GM18868 (cell line): ENCODE results near the gene IFIT3.
"Not testable (repeated sequence)": the region's sequence is repeated elsewhere in the genome, so short reads cannot be mapped to it uniquely, and the experiment has no call there.

ENCODE experiments used
- ATAC-seq: cut with Tn5 transposase; IDR thresholded peaks from one replicate; pipeline ENCODE4 v1.9.1; 2021; ENCODE audit warnings: mild to moderate bottlenecking, moderate library complexity; ENCODE audit not compliant: unreplicated experiment

Gene IFIT3, protein sequence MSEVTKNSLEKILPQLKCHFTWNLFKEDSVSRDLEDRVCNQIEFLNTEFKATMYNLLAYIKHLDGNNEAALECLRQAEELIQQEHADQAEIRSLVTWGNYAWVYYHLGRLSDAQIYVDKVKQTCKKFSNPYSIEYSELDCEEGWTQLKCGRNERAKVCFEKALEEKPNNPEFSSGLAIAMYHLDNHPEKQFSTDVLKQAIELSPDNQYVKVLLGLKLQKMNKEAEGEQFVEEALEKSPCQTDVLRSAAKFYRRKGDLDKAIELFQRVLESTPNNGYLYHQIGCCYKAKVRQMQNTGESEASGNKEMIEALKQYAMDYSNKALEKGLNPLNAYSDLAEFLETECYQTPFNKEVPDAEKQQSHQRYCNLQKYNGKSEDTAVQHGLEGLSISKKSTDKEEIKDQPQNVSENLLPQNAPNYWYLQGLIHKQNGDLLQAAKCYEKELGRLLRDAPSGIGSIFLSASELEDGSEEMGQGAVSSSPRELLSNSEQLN

DNA sequence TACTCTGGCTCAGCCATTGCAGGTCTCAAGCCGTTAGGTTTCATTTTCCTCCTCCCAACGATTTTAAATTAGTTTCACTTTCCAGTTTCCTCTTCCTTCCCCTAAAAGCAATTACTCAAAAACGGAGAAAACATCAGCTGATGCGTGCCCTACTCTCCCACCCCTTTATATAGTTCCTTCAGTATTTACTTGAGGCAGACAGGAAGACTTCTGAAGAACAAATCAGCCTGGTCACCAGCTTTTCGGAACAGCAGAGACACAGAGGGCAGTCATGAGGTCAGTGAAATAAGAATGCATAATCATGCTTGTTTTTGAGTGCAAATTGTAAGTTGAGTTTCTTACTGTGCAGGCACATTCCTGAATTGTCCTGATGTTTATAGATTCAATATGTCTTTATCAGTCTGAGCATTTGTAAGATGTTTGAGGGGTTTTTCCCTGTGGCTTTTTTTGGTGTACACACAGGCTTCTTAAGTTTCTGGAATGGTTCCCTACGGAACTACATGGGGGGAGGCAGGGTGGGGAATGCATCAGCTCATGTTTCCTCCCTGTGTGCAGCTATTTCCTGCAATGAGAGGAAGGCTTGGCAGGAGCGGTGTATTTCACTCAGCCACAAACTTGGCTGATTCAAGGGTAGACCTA lies at the start of gene IFIT3:
IFIT3 (plus strand) TSS at position 195 of the 639 bp plus-strand sequence; CDS start at position 272, 77 bp downstream.
- no peak for ATAC-seq

DNA sequence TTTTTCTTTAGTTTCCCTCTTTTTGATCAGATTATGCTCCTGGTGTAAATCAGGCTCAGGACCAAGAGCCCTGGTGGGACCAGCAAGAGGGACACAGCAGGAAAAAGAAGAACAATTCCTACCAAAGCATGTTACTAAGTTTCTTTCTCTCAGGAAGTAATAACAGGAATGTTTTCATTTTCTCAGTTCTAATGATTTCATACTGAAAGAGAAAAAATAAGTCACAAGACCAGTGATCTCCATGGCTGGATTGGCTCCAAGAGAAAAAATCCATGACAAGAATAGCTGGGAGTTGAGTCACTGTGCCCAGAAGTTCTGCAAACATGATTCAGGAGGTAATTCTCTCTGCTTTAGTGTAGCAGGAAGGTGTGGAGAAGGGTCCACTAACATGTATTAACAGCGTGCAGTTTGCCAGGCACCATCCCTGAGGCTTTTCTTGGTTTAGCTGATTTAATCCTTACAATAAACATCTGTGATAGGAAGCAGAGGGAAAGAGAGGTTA lies 49.7 kb upstream of the IFIT3 start:
- ATAC-seq, result no peak

- ATAC-seq, result no peak
Measured at GRCh38 chr10:89278900-89279392, 48.9 kb upstream of the IFIT3 start.

- no peak for ATAC-seq
Measured at GRCh38 chr10:89279421-89279869, 48.4 kb upstream of the IFIT3 start.

DNA sequence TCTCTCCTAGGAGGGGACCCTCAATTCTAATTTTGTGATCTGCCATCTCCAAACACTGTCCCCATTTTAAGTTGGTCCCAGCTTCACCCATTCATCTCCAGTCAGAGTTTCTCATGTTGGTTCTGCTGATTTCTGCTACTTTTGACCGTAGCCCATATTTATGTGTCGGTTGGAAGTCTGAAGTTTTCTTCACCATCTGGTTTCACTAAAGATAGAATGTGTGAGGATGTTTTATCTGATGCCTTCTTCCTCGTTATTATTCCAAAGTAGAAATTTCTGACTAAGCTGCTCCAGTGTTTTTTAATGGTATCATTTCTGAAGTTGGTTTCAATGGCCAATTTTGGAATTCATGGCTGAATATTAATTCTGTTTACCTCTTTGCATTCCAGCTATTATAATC lies 47.3 kb upstream of the IFIT3 start:
- ATAC-seq, result no peak

DNA sequence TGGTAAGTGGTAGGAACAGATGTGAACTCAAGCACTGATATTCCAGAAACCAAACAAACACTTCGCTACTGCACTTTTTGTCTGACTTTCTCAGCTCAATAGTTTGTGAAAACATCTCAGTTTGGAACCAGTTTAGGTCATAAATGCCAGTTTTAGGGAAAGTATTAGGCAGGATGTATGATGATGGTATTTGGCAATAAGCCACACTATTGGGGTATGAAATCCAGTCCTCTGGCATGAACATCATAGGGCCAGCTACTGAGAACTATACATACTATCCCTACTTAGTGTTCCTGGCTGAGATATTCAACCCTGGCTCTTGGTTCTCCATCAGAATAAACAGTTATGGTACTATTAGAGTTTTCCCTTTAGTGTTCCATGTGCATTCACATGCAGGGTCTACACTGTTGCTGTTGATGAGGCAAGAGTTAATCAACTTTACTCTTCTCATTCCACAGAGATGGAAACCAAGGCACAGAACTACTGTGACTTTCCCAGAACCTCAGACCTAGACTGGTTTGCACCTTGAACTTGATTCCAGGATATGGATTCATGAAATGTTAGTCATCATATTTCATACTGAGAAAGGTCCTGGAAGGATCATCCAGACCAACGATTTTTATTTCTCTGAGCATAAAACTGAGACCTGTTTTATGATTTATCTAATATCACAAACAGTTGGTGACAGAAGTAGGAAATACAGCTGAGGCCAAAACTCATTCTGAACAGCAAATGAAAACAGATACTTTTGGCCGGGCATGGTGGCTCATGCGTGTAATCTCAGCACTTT lies 46.0 kb upstream of the IFIT3 start:
- ATAC-seq, result no peak

DNA sequence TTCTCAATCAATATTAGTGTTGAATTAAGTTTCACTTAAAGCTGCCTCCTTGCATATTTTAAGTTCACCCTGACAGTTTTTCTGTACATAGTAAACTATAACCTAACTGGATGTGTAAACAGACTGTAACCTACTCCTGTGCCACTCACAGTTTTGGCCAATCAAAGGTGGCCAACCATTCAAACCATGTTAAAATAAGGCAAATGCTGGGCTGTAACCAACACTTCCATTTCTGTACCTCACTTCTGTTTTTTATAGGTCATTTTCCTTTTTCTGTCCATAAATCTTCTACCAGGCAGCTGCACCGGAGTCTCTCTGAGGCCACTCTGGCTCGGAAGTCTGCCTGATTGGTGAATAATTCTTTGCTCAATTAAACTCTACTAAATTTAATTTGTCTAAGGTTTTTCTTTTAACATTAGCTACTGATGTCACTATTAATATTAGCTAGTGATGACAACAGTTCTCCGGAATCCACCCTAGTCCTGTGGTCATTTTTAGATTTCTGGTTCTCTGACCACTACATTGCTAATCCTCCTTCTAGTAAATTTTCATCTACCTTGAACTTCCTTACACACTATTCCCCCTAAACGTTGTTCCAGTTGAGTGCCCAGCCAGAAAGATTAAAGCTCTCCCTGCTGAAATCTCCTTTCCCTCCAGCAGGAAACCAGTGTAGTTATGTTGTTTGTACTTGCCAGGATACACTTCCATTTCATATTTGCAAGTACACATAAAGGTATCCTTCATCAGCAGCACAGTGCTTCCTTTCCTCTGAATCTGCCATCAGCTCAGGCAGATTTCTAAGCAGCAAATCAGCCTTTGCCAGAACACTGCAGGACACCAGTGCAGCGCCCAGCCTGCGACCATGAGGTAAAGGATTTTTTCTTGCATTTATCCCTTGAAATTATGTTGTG lies 44.5 kb upstream of the IFIT3 start:
- ATAC-seq, result no peak

DNA sequence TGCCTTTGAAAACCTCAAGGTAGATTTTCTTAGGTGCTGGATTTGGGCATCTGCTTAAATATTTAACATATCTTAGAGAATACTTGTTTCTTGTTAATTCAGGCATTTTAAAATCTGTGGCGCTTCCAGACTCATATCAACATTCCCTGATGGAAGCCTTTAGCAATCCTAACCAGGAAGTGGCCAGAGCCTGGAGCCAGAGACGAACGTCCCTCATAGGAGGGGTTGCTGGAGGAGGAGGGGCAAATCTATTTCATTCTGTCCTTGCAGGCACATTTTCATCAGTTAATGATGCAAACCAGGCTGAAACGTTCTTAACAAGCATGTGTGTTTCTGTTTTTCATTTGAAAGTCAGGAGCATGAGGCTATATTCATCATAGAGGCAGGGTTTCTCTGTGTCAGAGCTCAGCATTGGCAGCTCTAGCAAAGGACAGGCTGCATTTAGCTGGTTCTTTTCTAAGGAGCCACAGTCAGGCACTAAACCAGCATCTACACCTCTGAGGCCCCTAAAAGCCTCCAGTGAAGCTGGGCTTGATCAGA lies 43.8 kb upstream of the IFIT3 start:
- ATAC-seq, result no peak

DNA sequence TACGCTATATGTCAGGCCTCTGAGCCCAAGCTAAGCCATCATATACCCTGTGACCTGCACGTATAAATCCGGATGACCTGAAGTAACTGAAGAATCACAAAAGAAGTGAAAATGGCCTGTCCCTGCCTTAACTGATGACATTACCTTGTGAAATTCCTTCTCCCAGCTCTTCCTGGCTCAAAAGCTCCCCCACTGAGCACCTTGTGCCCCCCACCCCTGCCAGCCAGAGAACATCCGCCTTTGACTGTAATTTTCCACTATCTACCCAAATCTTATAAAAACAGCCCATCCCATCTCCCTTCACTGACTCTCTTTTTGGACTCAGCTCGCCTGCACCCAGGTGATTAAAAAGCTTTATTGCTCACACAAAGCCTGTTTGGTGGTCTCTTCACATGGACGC lies 43.1 kb upstream of the IFIT3 start:
- not testable (repeated sequence) for ATAC-seq

- ATAC-seq, result not testable (repeated sequence)
Measured at GRCh38 chr10:89285303-89285702, 42.5 kb upstream of the IFIT3 start.

- no peak for ATAC-seq
Measured at GRCh38 chr10:89294721-89295239, 33.0 kb upstream of the IFIT3 start.

DNA sequence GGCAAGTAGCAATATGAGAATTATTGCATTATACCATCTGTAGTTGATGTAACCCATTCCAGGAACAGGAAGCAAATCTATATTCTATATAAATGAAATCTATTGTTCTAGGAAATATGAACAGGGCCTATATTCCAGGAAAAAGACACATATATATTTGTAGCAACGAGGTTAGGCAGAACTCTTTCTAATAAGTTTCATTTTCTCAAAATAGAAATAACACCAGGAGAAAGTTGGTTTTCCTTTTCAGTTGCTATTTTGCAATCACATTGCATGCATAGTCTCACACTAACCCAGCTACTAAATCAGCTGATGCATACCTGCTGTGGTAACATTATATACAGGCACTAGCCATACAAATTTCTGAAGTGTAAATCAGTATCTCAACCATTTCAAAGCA lies 32.2 kb upstream of the IFIT3 start:
- peak; percentile 46 for ATAC-seq

DNA sequence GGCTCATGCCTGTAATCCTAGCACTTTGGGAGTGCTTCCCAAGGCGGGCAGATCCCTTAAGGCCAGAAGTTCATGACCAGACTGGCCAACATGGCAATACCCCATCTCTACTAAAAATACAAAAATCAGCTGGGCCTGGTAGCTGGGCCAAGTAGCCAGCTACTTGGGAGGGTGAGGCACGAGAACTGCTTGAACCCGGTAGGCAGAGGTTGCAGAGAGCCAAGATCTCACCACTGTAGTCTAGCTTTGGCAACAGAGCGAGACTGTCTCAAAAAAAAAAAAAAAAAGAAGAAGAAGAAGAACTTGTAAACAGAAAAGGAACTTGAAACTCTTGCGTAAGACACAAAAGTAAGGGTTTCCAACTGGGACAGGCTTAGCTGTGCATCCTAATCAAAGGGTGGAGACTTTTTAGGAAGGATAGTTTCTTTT lies 31.6 kb upstream of the IFIT3 start:
- ATAC-seq, result no peak

GRCh38 chr10:89297356-89297755 lies 30.4 kb upstream of the IFIT3 start:
- ATAC-seq, result no peak

DNA sequence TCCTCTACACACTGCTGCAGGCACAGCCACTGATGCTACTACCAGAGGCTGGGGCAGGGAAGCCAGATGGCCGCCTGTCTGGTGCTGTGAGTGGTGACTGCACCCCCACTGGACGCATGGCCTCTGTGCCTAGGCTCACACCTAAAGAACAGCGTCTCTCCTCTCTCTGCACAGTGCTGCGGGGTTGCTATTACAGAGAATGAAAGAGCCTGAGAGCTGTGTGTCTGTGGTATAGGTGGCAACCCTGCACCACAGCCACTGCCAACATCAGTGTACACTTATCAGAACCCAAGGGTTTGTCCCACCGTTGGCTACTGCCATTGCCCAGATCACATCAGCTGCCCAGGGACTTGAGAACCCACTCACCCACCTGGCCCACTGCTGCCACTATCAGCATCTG lies 30.0 kb upstream of the IFIT3 start:
- no peak for ATAC-seq

GRCh38 chr10:89299031-89299430 lies 28.8 kb upstream of the IFIT3 start:
- ATAC-seq, result no peak

DNA sequence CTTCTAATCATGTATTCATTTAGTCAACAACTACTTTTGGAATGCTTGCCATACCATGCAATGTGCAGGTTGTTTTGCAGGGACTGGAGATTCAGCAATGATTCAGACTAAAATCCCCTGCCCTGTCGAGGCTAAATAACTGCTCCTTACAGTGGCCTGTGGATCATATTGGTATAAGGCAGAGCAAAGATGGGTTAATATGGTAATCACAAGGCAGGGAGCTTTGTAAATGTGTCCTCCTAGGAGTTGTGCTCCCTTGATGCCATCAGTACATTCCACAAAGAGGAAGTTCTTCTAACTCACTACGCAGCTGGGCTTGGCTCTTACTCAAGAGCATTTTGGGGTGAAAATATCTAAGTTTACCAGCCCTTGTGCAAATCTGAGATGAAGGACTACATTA lies 26.6 kb upstream of the IFIT3 start:
- peak; percentile 23 for ATAC-seq

DNA sequence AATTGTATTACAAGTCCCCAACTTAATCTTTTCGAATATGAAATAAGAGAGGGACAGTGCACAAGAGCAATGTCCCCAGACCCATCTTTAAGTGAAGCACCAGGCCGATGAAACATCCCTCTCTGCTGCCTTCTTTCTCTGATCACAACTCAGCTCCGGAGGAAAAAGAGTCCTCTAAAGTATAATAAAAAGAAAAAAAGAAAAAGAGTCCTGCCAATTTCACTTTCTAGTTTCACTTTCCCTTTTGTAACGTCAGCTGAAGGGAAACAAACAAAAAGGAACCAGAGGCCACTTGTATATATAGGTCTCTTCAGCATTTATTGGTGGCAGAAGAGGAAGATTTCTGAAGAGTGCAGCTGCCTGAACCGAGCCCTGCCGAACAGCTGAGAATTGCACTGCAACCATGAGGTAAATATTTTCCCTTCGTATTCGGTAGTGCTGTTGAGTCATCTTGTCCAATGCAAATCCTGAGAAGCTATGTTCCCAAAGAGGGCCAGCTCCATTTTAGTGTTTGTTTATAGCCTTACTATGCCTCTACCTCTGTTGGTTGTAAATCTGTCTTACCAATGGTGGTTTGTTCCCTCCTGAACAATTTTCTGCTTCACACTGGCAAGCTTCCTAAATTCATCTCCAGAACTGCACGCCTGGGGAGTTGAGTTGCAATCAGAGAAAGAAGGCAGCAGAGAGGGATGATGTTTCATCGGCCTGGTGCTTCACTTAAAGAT lies 25.9 kb upstream of the IFIT3 start, which contains the start of gene IFIT2:
IFIT2 (plus strand) TSS at position 326 of the 725 bp plus-strand sequence; CDS start at position 404, 78 bp downstream.
- peak; percentile 74 for ATAC-seq

GRCh38 chr10:89302625-89303024 lies 25.2 kb upstream of the IFIT3 start:
- ATAC-seq, result no peak
